ENCODE results near the gene IL17F. TPM values are rescaled to one million over a fixed set of nuclear protein-coding genes. Genes with fewer than 3 reads are reported as not detected.

The IL17F gene
- total RNA-seq, 1 experiment from 2014 or later, result not detected

Other genes starting within 250 kb of the IL17F start
- not detected for gene PKHD1, start 156.9 kb downstream of the IL17F start, total RNA-seq (2021; ENCODE audit: unreplicated experiment)
- not detected for gene IL17A, start 58.1 kb downstream of the IL17F start, total RNA-seq (2021; ENCODE audit: unreplicated experiment)
- 107 TPM for gene MCM3, start 40.2 kb upstream of the IL17F start, total RNA-seq (2021; ENCODE audit: unreplicated experiment)
- gene PAQR8, start 117.7 kb upstream of the IL17F start, total RNA-seq (2021; ENCODE audit: unreplicated experiment), result 3.6 TPM
- gene EFHC1, start 175.8 kb upstream of the IL17F start, total RNA-seq (2021; ENCODE audit: unreplicated experiment), result 24.6 TPM

Data from Panc1 (cell line).